Choroid plexus epithelial cell (primary cell): ENCODE measurements around the gene TMEM248.
A peak's percentile ranks its signal among the peaks of the same experiment; 100 is the strongest.
"Not testable (repeated sequence)": the region's sequence is repeated elsewhere in the genome, so short reads cannot be mapped to it uniquely, and the experiment has no call there.

ENCODE experiments used
- DNase-seq: peaks from one replicate; pipeline ENCODE4 v3.0.0-alpha.2; 2010; ENCODE audit warnings: low read depth
- H3K4me3 ChIP-seq: 2 replicates; pipeline ENCODE4 v1.5.1; 2011; ENCODE audit warnings: low read depth, mild to moderate bottlenecking, control low read depth, low read length, moderate library complexity
- TF ChIP-seq, protein P1 (sequence below): conservative IDR thresholded peaks from 2 replicates; pipeline ENCODE4 v1.5.1; 2011; ENCODE audit warnings: low read depth, mild to moderate bottlenecking, control low read depth, inconsistent platforms, low read length, moderate library complexity

TMEM248 gene

GRCh38 chr7:66903360-66904062, 17.5 kb upstream of the TMEM248 start:
- no peak for DNase-seq
- TF ChIP-seq, protein P1, sequence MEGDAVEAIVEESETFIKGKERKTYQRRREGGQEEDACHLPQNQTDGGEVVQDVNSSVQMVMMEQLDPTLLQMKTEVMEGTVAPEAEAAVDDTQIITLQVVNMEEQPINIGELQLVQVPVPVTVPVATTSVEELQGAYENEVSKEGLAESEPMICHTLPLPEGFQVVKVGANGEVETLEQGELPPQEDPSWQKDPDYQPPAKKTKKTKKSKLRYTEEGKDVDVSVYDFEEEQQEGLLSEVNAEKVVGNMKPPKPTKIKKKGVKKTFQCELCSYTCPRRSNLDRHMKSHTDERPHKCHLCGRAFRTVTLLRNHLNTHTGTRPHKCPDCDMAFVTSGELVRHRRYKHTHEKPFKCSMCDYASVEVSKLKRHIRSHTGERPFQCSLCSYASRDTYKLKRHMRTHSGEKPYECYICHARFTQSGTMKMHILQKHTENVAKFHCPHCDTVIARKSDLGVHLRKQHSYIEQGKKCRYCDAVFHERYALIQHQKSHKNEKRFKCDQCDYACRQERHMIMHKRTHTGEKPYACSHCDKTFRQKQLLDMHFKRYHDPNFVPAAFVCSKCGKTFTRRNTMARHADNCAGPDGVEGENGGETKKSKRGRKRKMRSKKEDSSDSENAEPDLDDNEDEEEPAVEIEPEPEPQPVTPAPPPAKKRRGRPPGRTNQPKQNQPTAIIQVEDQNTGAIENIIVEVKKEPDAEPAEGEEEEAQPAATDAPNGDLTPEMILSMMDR: no peak
- H3K4me3 ChIP-seq: no peak overlapping the region

- H3K4me3 ChIP-seq: no peak overlapping the region
- no peak for DNase-seq
- TF ChIP-seq, protein P1: no peak
Observed at GRCh38 chr7:66904063-66904593, 16.9 kb upstream of the TMEM248 start.

DNA sequence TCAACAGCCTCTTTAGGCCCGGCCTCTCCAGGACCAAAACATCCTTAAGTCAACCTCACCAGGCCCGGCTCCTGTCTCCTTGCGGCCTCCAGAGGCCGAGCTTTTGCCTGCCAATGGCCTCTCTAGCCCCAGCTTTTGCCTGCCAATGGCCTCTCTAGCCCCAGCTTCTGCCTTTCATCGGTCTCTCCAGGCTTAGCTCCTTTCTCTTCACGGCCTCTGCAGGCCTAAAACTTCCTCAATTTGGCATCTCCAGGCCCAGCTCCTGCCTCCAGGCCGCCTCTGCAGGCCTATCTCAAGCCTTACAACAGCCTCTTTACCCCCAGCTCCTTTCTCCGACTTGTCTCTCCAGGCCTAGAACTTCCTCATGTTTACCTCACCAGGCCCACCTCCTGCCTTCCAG, 15.7 kb upstream of the TMEM248 start:
- TF ChIP-seq, protein P1: no peak

GRCh38 chr7:66905689-66906088, 15.3 kb upstream of the TMEM248 start:
- DNase-seq: no peak
- TF ChIP-seq, protein P1: peak; percentile 46
- H3K4me3 ChIP-seq: no peak overlapping the region

More for the DNA sequence above, 15.7 kb upstream of the TMEM248 start:
- no peak for DNase-seq
- no peak overlapping the region for H3K4me3 ChIP-seq

DNA sequence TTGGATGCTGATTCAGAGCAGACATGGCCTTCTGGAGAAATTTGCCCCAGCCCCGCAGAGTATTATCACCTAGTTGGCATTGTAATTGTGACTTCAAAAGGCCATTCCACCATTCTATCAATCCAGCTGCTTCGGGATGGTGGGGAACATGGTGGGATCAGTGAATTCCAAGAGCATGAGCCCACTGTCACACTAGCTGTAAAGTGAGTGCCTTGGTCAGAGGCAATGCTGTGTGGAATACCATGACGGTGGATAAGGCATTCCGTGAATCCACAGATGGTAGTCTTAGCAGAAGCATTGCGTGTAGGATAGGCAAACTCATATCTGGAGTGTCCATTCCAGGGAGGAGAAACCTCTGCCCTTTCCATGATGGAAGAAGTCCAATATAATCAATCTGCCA, 13.3 kb upstream of the TMEM248 start:
- no peak for DNase-seq
- TF ChIP-seq, protein P1: no peak
- H3K4me3 ChIP-seq: no peak overlapping the region

- DNase-seq, H3K4me3 ChIP-seq: not testable (repeated sequence)
Observed at GRCh38 chr7:66908598-66908997, 12.4 kb upstream of the TMEM248 start.

DNA sequence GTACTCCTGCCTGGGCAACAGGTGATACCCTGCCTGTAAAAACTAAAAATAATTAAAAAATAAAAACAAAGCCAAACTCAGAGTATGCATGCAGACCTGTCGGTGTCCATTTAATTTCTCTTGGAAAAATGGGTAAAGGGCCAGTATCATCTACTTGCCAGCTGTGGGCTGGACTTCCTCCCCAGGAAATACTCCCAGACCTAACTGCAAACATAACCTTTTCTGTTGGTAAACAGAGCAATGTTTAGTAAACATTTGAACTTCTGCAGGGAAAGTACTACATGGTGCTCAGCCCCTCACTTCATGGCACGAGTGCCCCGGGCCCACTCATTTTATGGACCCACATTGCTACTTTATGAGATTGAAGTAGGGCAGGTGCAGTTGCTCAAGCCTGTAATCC, 10.2 kb upstream of the TMEM248 start:
- no peak overlapping the region for H3K4me3 ChIP-seq
- DNase-seq: no peak
- TF ChIP-seq, protein P1: no peak

GRCh38 chr7:66911191-66911590, 9.8 kb upstream of the TMEM248 start:
- not testable (repeated sequence) for H3K4me3 ChIP-seq, DNase-seq
